ENCODE data around the gene ADAMTSL1. TPM values are rescaled to one million over a fixed set of nuclear protein-coding genes. Genes with fewer than 3 reads are reported as not detected.
A peak's percentile ranks its signal among the peaks of the same experiment; 100 is the strongest.

Gene ADAMTSL1
- total RNA-seq, 1 donor from 2014 or later, result 12.6 TPM

GRCh38 chr9:18456624-18457237 is 17.2 kb upstream of the ADAMTSL1 start:
- Histone ChIP-seq H3K27ac (ENCODE audit: low read depth, low read length) (no peak overlapping the region), H3K4me2 (ENCODE audit: low read length) (no peak overlapping the region), H3K4me3 (ENCODE audit: insufficient read depth, low read depth, low read length) (no peak overlapping the region), H3K9ac (ENCODE audit: low read length) (no peak overlapping the region), H3K9me3 (ENCODE audit: insufficient read depth, low read depth, low read length) (no peaks in the 10 kb centered on the region), H3K79me2 (ENCODE audit: insufficient read depth, low read length) (no peaks in the 10 kb centered on the region), H3K27me3 (ENCODE audit: insufficient read depth, low read length) (no peaks in the 10 kb centered on the region), H2AFZ (ENCODE audit: low read depth, low read length) (no peak overlapping the region), H3K4me1 (ENCODE audit: insufficient read depth, low read length) (peaks cover 14% of the 10 kb centered on the region), H4K20me1 (ENCODE audit: insufficient read depth, low read length) (no peaks in the 10 kb centered on the region), H3K36me3 (ENCODE audit: insufficient read depth, low read length) (no peaks in the 10 kb centered on the region)
- H3K4me1 Mint-ChIP-seq (ENCODE audit: low read depth, unreplicated experiment), result peaks cover 8% of the 10 kb centered on the region
- H3K4me3 Mint-ChIP-seq (ENCODE audit: unreplicated experiment), result no peak overlapping the region
- DNase-seq (ENCODE audit: low read depth), result no peak
- H3K9me3 Mint-ChIP-seq (ENCODE audit: unreplicated experiment), result no peaks in the 10 kb centered on the region
- no peaks in the 10 kb centered on the region for H3K36me3 Mint-ChIP-seq (ENCODE audit: low read depth, unreplicated experiment)
- no peak overlapping the region for H3K27ac Mint-ChIP-seq (ENCODE audit: unreplicated experiment)
- FAIRE-seq, result no peak
- TF ChIP-seq EZH2 (IDR thresholded peaks at IDR 0.05; ENCODE audit: insufficient read depth, low read length) (no peak), CTCF (IDR thresholded peaks at IDR 0.05; ENCODE audit: insufficient read depth, low read depth, low read length) (no peak)
- H3K27me3 Mint-ChIP-seq (ENCODE audit: low read depth, unreplicated experiment), result no peaks in the 10 kb centered on the region

DNA sequence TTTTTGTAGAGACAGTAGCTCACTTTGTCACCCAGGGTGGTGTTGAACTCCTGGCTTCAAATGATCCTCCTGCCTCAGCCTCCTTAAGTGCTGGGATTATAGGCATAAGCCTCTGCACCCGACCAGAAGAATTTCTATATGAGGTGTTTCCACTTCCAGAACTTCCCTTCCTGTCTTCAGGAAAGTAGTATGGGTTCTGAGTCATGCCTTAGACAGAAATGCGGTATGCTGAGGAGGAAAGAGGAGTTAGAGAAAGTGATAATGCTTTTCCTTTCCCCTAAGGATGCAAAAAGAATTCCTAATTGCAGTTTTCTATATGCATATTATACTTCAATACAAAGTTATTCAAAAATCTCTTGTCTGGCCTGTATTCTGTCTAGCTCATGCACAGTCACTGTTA is 16.4 kb upstream of the ADAMTSL1 start:
- no peak overlapping the region for H3K4me3 Mint-ChIP-seq (ENCODE audit: unreplicated experiment)
- Histone ChIP-seq H3K9me3 (ENCODE audit: insufficient read depth, low read depth, low read length) (no peaks in the 10 kb centered on the region), H4K20me1 (ENCODE audit: insufficient read depth, low read length) (no peaks in the 10 kb centered on the region), H3K4me2 (ENCODE audit: low read length) (no peak overlapping the region), H3K36me3 (ENCODE audit: insufficient read depth, low read length) (no peaks in the 10 kb centered on the region), H3K4me3 (ENCODE audit: insufficient read depth, low read depth, low read length) (no peak overlapping the region), H3K4me1 (ENCODE audit: insufficient read depth, low read length) (peaks cover 14% of the 10 kb centered on the region), H3K9ac (ENCODE audit: low read length) (no peak overlapping the region), H3K79me2 (ENCODE audit: insufficient read depth, low read length) (no peaks in the 10 kb centered on the region), H3K27ac (ENCODE audit: low read depth, low read length) (no peak overlapping the region), H2AFZ (ENCODE audit: low read depth, low read length) (no peak overlapping the region), H3K27me3 (ENCODE audit: insufficient read depth, low read length) (no peaks in the 10 kb centered on the region)
- no peak for TF ChIP-seq CTCF (IDR thresholded peaks at IDR 0.05; ENCODE audit: insufficient read depth, low read depth, low read length)
- no peak for TF ChIP-seq EZH2 (IDR thresholded peaks at IDR 0.05; ENCODE audit: insufficient read depth, low read length)
- H3K4me1 Mint-ChIP-seq (ENCODE audit: low read depth, unreplicated experiment), result peaks cover 8% of the 10 kb centered on the region
- no peaks in the 10 kb centered on the region for H3K9me3 Mint-ChIP-seq (ENCODE audit: unreplicated experiment)
- H3K27ac Mint-ChIP-seq (ENCODE audit: unreplicated experiment), result no peak overlapping the region
- no peak for FAIRE-seq
- H3K36me3 Mint-ChIP-seq (ENCODE audit: low read depth, unreplicated experiment), result no peaks in the 10 kb centered on the region
- H3K27me3 Mint-ChIP-seq (ENCODE audit: low read depth, unreplicated experiment), result no peaks in the 10 kb centered on the region
- DNase-seq (ENCODE audit: low read depth), result no peak

DNA sequence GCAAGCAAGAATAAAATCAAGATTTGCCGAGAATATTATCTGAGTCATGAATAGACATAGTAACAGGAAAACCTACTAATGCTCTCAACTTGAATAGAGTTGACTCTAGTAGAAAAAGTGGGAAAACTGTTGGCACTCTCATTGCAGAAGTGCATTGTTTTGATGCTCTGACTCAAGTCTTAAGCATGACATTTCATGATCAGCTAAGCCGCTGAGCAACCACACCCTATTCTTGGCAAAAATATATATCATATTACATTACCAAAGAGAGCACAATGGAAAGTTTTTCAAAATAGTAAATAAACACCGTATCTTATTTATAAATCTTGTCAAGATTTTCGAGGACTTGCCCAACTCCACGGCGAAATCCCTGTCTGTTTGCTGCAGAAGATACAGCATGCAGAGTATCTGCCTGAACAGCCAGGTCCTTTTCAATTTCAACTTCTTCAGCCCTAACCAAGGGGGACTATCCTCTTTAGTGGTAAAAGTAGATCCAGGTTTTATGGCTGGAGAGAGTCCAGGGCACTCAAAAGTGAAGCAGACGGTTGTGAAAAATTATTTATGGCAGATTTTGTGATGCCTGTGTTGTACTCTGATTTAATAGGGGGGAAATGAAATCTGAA is 13.9 kb upstream of the ADAMTSL1 start:
- Histone ChIP-seq H2AFZ (ENCODE audit: low read depth, low read length) (peak overlapping the region; percentile 65), H3K4me3 (ENCODE audit: insufficient read depth, low read depth, low read length) (peak overlapping the region; percentile 6), H3K27me3 (ENCODE audit: insufficient read depth, low read length) (no peaks in the 10 kb centered on the region), H3K9ac (ENCODE audit: low read length) (peak overlapping the region; percentile 20), H3K9me3 (ENCODE audit: insufficient read depth, low read depth, low read length) (no peaks in the 10 kb centered on the region), H3K4me1 (ENCODE audit: insufficient read depth, low read length) (peaks cover 14% of the 10 kb centered on the region), H3K27ac (ENCODE audit: low read depth, low read length) (peak overlapping the region; percentile 59), H4K20me1 (ENCODE audit: insufficient read depth, low read length) (no peaks in the 10 kb centered on the region), H3K36me3 (ENCODE audit: insufficient read depth, low read length) (no peaks in the 10 kb centered on the region), H3K79me2 (ENCODE audit: insufficient read depth, low read length) (no peaks in the 10 kb centered on the region), H3K4me2 (ENCODE audit: low read length) (peak overlapping the region; percentile 63)
- peak; percentile 98 for FAIRE-seq
- Mint-ChIP-seq H3K9me3 (ENCODE audit: unreplicated experiment) (no peaks in the 10 kb centered on the region), H3K27me3 (ENCODE audit: low read depth, unreplicated experiment) (no peaks in the 10 kb centered on the region), H3K36me3 (ENCODE audit: low read depth, unreplicated experiment) (no peaks in the 10 kb centered on the region), H3K4me1 (ENCODE audit: low read depth, unreplicated experiment) (peaks cover 11% of the 10 kb centered on the region), H3K27ac (ENCODE audit: unreplicated experiment) (peak overlapping the region; percentile 42), H3K4me3 (ENCODE audit: unreplicated experiment) (no peak overlapping the region)
- TF ChIP-seq EZH2 (IDR thresholded peaks at IDR 0.05; ENCODE audit: insufficient read depth, low read length) (no peak), CTCF (IDR thresholded peaks at IDR 0.05; ENCODE audit: insufficient read depth, low read depth, low read length) (no peak)
- DNase-seq (ENCODE audit: low read depth), result peak; percentile 93

Data from astrocyte (in vitro differentiated cells and primary cell).